Suprapubic skin (tissue), 3 donors: ENCODE results near the gene CYP4F3.

Experiments used
- CTCF ChIP-seq, 2 donors: fragments of 200-600 bp in 1 of 2; fragments of 450-650 bp in 1 of 2; sonication (generic) in 1 of 2; IDR thresholded peaks; one replicate each; pipeline ENCODE4 v1.5.1; 2016 to 2019; ENCODE audit warnings: antibody characterized with exemption in 2 of 2, mild to moderate bottlenecking in 1 of 2, moderate library complexity in 1 of 2
- POLR2AphosphoS5 ChIP-seq, 3 donors: sonication (generic); formaldehyde crosslinking; IDR thresholded peaks; one replicate each; pipeline ENCODE4 v1.6.1; 2017; ENCODE audit warnings: antibody characterized with exemption in 3 of 3

- no peak for TF ChIP-seq CTCF (IDR thresholded peaks at IDR 0.05)
- TF ChIP-seq POLR2AphosphoS5 (IDR thresholded peaks at IDR 0.05): no peak
Measured at GRCh38 chr19:15634105-15634504, 6.6 kb upstream of the CYP4F3 start.
